GM12891 (cell line): ENCODE data around the gene RNU4-1.
A peak's percentile ranks its signal among the peaks of the same experiment; 100 is the strongest.

Experiments used
- POLR2A ChIP-seq: IDR thresholded peaks from 2 replicates; pipeline ENCODE4 v1.6.1; 2011; ENCODE audit warnings: low read depth, low read length, control low read depth
- POLR2AphosphoS5 ChIP-seq: IDR thresholded peaks from 2 replicates; pipeline ENCODE4 v1.6.1; 2011; ENCODE audit warnings: low read depth, low read length, control low read depth
- POU2F2 ChIP-seq: IDR thresholded peaks from 2 replicates; pipeline ENCODE4 v1.6.1; 2011; ENCODE audit warnings: low read depth, mild to moderate bottlenecking, control low read depth, low read length, moderate library complexity
- SPI1 ChIP-seq: IDR thresholded peaks from 2 replicates; pipeline ENCODE4 v1.6.1; 2011; ENCODE audit warnings: low read depth, low read length, control low read depth
- TAF1 ChIP-seq: IDR thresholded peaks from 2 replicates; pipeline ENCODE4 v1.6.1; 2011; ENCODE audit warnings: low read depth, low read length, control low read depth

DNA sequence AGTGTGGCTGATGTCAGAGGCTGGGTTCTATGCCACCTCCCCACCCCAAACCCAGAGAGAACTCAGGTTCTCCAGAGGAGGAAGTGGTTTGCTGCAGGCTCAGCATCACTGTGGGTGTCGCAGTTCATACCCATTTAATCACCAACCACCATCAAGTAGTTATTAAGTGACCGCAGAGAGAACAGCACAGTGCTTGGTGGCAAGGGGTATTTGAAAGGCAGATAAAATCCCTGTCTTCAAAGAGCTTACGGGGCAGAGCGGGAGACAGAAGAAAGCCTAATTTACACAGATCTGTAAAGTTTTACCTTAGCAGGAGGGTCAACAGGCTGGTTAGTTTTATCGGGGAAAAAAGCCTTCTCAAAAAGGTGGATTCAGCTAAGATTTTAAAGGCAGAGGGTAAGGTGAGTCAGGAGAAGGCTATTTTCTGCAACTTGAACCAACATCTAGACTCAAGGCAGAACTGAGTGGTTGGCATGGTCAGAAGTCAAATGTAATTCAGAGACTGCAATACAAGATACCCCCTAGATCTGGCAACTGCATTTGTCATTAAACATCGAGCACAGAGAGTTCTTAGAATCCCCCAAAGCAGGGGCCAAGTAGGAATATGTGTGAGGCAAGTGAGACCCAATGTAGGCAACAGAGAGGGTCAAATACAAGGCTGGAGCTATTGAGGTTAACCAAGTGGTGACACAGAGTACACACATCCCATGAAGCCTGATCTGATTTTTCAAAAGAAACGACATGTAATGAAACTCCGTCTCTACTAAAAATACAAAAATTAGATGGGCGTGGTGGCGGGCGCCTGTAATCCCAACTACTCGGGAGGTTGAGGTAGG lies 40.7 kb downstream of the RNU4-1 start:
- TF ChIP-seq POLR2A (no peak), SPI1 (peak; percentile 65), POLR2AphosphoS5 (no peak), TAF1 (no peak), POU2F2 (no peak)
